ENCODE results near the gene KHK. TPM values are rescaled to one million over a fixed set of nuclear protein-coding genes. Genes with fewer than 3 reads are reported as not detected.

The KHK gene
- total RNA-seq, 2 experiments from 2014 or later, result 13.1 to 13.7 TPM

GRCh38 chr2:27079233-27080139, 7.1 kb upstream of the KHK start:
- H3K36me3 Mint-ChIP-seq, result no peaks in the 10 kb centered on the region
- H3K9me3 Mint-ChIP-seq, result no peaks in the 10 kb centered on the region
- H3K4me1 Mint-ChIP-seq, result peaks cover 41% of the 10 kb centered on the region
- peak overlapping the region; percentile 56 for H3K27ac Mint-ChIP-seq
- no peak for ATAC-seq (ENCODE audit: low read depth)
- POLR2A ChIA-PET, result interaction anchor here (10.4 kb wide), 1 partner anchor 6 kb away, joined by 113 read pairs; the partner anchor contains the start of gene OST4
- H3K4me3 Mint-ChIP-seq, result no peak overlapping the region
- no peak for DNase-seq
- no peaks in the 10 kb centered on the region for H3K27me3 Mint-ChIP-seq

- Mint-ChIP-seq H3K27ac (peak overlapping the region; percentile 56), H3K27me3 (no peaks in the 10 kb centered on the region), H3K4me1 (peaks cover 39% of the 10 kb centered on the region), H3K36me3 (no peaks in the 10 kb centered on the region), H3K9me3 (no peaks in the 10 kb centered on the region), H3K4me3 (peak overlapping the region; percentile 35)
- POLR2A ChIA-PET, result interaction anchor here (10.4 kb wide), 1 partner anchor 7 kb away, joined by 113 read pairs; the partner anchor contains the start of gene OST4
- ATAC-seq (ENCODE audit: low read depth) (no peak), DNase-seq (no peak)
Observed at GRCh38 chr2:27080140-27080469, 6.5 kb upstream of the KHK start.

GRCh38 chr2:27080603-27080936, 6.0 kb upstream of the KHK start:
- DNase-seq (no peak), ATAC-seq (ENCODE audit: low read depth) (no peak)
- no peaks in the 10 kb centered on the region for H3K27me3 Mint-ChIP-seq
- peaks cover 39% of the 10 kb centered on the region for H3K4me1 Mint-ChIP-seq
- POLR2A ChIA-PET, result interaction anchor here (0.7 to 10.4 kb wide), 7 partner anchors 8 to 1328 kb away, joined by 3 to 113 read pairs (median 4); partner anchors contain the start of genes AGBL5 and OST4
- H3K27ac Mint-ChIP-seq, result peak overlapping the region; percentile 98
- no peaks in the 10 kb centered on the region for H3K9me3 Mint-ChIP-seq
- H3K36me3 Mint-ChIP-seq, result no peaks in the 10 kb centered on the region
- H3K4me3 Mint-ChIP-seq, result peak overlapping the region; percentile 82

- ATAC-seq (ENCODE audit: low read depth) (no peak), DNase-seq (peak; percentile 36)
- Mint-ChIP-seq H3K4me3 (peak overlapping the region; percentile 82), H3K36me3 (no peaks in the 10 kb centered on the region), H3K9me3 (no peaks in the 10 kb centered on the region), H3K27me3 (no peaks in the 10 kb centered on the region), H3K4me1 (peaks cover 31% of the 10 kb centered on the region), H3K27ac (peak overlapping the region; percentile 98)
- POLR2A ChIA-PET, result interaction anchor here (0.6 to 10.4 kb wide), 6 partner anchors 9 to 198 kb away, joined by 3 to 113 read pairs (median 6); partner anchors contain the start of genes AGBL5 and OST4
Observed at GRCh38 chr2:27081984-27082772, 4.4 kb upstream of the KHK start.

- Mint-ChIP-seq H3K9me3 (no peaks in the 10 kb centered on the region), H3K4me1 (peaks cover 33% of the 10 kb centered on the region), H3K4me3 (no peak overlapping the region), H3K27ac (peak overlapping the region; percentile 45), H3K36me3 (no peaks in the 10 kb centered on the region), H3K27me3 (no peaks in the 10 kb centered on the region)
- ATAC-seq (ENCODE audit: low read depth), result no peak
- POLR2A ChIA-PET, result interaction anchor here (0.6 to 10.4 kb wide), 3 partner anchors 10 to 197 kb away, joined by 3 to 113 read pairs (median 61); partner anchors contain the start of genes AGBL5 and OST4
- DNase-seq, result no peak
Observed at GRCh38 chr2:27082773-27083409, 3.7 kb upstream of the KHK start.

- ATAC-seq (ENCODE audit: low read depth), result no peak
- H3K4me1 Mint-ChIP-seq, result peaks cover 32% of the 10 kb centered on the region
Observed at GRCh38 chr2:27083410-27084296, 2.9 kb upstream of the KHK start.

DNA sequence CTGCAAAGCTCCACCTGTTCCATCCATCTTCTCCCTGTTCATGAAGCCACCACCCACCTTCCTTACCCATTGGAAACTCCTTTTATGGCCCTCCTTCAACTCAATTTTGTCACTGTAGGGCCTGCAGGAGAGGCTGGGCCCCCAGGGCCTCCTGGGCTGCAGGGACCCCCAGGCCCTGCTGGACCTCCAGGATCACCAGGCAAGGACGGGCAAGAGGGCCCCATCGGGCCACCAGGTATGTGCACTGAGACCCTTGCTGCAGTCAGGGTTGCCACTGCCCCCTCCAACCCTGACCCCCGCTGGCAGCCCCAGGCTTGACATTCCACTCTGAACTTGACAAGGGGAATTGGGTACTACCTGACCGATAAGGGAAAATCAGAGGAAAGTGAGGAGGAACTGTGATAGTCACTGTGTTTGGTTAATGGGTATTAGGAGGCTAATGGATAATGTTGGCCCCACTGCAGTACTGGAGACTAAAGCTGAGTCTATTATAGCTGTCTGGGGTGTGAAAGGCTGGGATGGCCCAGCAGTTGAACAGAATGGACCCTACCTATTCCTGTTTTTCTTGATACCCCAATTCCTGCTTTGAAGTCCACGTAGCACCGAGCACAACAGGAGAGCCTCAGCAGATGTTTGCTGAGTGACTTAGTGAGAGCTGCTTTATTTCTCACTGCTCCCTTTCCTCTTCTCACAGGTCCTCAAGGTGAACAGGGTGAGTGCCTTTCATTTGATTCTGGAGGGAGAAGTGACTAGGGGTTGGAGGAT, 2.1 kb upstream of the KHK start:
- POLR2A ChIA-PET, result interaction anchor here (7.9 to 10.4 kb wide), 2 partner anchors 11 to 34 kb away, joined by 61 to 113 read pairs; partner anchors contain the start of genes AGBL5 and OST4
- ATAC-seq (ENCODE audit: low read depth), result no peak
- H3K4me3 Mint-ChIP-seq, result peak overlapping the region; percentile 78
- H3K36me3 Mint-ChIP-seq, result no peaks in the 10 kb centered on the region
- peak overlapping the region; percentile 63 for H3K27ac Mint-ChIP-seq
- H3K27me3 Mint-ChIP-seq, result no peaks in the 10 kb centered on the region
- H3K4me1 Mint-ChIP-seq, result peaks cover 32% of the 10 kb centered on the region
- DNase-seq, result no peak
- no peaks in the 10 kb centered on the region for H3K9me3 Mint-ChIP-seq

More at GRCh38 chr2:27083410-27084296, 2.9 kb upstream of the KHK start:
- peak overlapping the region; percentile 75 for H3K27ac Mint-ChIP-seq
- no peaks in the 10 kb centered on the region for H3K9me3 Mint-ChIP-seq
- H3K4me3 Mint-ChIP-seq, result no peak overlapping the region
- H3K27me3 Mint-ChIP-seq, result no peaks in the 10 kb centered on the region
- DNase-seq, result no peak
- no peaks in the 10 kb centered on the region for H3K36me3 Mint-ChIP-seq
- POLR2A ChIA-PET, result interaction anchor here (7.9 to 10.4 kb wide), 2 partner anchors 11 to 33 kb away, joined by 61 to 113 read pairs; partner anchors contain the start of genes AGBL5 and OST4

- DNase-seq, result no peak
- Mint-ChIP-seq H3K4me3 (peak overlapping the region; percentile 78), H3K27me3 (no peaks in the 10 kb centered on the region), H3K36me3 (no peaks in the 10 kb centered on the region), H3K4me1 (peaks cover 35% of the 10 kb centered on the region), H3K27ac (peak overlapping the region; percentile 63), H3K9me3 (no peaks in the 10 kb centered on the region)
- ATAC-seq (ENCODE audit: low read depth), result no peak
- POLR2A ChIA-PET, result interaction anchor here (0.6 to 10.4 kb wide), 4 partner anchors 8 to 59 kb away, joined by 4 to 113 read pairs (median 33); partner anchors contain the start of genes AGBL5 and OST4
Observed at GRCh38 chr2:27085062-27085672, 1.4 kb upstream of the KHK start.

DNA sequence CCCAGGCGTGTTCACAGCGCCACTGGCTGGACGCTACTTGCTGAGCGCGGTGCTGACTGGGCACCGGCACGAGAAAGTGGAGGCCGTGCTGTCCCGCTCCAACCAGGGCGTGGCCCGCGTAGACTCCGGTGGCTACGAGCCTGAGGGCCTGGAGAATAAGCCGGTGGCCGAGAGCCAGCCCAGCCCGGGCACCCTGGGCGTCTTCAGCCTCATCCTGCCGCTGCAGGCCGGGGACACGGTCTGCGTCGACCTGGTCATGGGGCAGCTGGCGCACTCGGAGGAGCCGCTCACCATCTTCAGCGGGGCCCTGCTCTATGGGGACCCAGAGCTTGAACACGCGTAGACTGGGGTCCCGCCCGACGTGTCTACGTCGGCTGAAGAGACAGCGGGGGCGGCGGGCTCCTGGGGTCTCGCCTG, 891 bp upstream of the KHK start:
- peaks cover 34% of the 10 kb centered on the region for H3K4me1 Mint-ChIP-seq
- H3K9me3 Mint-ChIP-seq, result no peaks in the 10 kb centered on the region
- POLR2A ChIA-PET, result interaction anchor here (0.6 to 10.4 kb wide), 4 partner anchors 9 to 59 kb away, joined by 4 to 113 read pairs (median 33); partner anchors contain the start of genes AGBL5 and OST4
- no peaks in the 10 kb centered on the region for H3K27me3 Mint-ChIP-seq
- no peak for DNase-seq
- H3K36me3 Mint-ChIP-seq, result no peaks in the 10 kb centered on the region
- peak overlapping the region; percentile 63 for H3K27ac Mint-ChIP-seq
- ATAC-seq (ENCODE audit: low read depth), result peak; percentile 6
- peak overlapping the region; percentile 78 for H3K4me3 Mint-ChIP-seq

- ATAC-seq (ENCODE audit: low read depth), result peak; percentile 89
- H3K9me3 Mint-ChIP-seq, result no peaks in the 10 kb centered on the region
- peak; percentile 100 for DNase-seq
- H3K36me3 Mint-ChIP-seq, result no peaks in the 10 kb centered on the region
- H3K27me3 Mint-ChIP-seq, result no peaks in the 10 kb centered on the region
- peaks cover 29% of the 10 kb centered on the region for H3K4me1 Mint-ChIP-seq
- peak overlapping the region; percentile 88 for H3K27ac Mint-ChIP-seq
- POLR2A ChIA-PET, result interaction anchor here (0.8 to 10.4 kb wide), 7 partner anchors 9 to 237 kb away, joined by 3 to 113 read pairs (median 4); partner anchors contain the start of genes AGBL5, MPV17 and OST4
- peak overlapping the region; percentile 89 for H3K4me3 Mint-ChIP-seq
Observed at GRCh38 chr2:27086090-27086723, 365 bp upstream of the KHK start.
